ENCODE results near the gene NFATC2. TPM values are rescaled to one million over a fixed set of nuclear protein-coding genes. Genes with fewer than 3 reads are reported as not detected.

Gene NFATC2
- total RNA-seq, 4 donors from 2014 or later = 1.6 to 3.9 (median 2.8) TPM

- peaks cover 20% of the 10 kb centered on the region in 2 donors for H3K4me1 ChIP-seq
- in situ Hi-C loops (cut with MboI; ENCODE audit: low sequenced_read_pairs in 4 of 4) = no loop called here
- DNase-seq (no peak), ATAC-seq (no peak)
- H3K4me3 ChIP-seq = no peak overlapping the region
- H3K27ac ChIP-seq = no peak overlapping the region
- intact Hi-C loops (cut with DNase I; ENCODE audit: low total_unique reads) = no loop called here
- TF ChIP-seq, protein P1, sequence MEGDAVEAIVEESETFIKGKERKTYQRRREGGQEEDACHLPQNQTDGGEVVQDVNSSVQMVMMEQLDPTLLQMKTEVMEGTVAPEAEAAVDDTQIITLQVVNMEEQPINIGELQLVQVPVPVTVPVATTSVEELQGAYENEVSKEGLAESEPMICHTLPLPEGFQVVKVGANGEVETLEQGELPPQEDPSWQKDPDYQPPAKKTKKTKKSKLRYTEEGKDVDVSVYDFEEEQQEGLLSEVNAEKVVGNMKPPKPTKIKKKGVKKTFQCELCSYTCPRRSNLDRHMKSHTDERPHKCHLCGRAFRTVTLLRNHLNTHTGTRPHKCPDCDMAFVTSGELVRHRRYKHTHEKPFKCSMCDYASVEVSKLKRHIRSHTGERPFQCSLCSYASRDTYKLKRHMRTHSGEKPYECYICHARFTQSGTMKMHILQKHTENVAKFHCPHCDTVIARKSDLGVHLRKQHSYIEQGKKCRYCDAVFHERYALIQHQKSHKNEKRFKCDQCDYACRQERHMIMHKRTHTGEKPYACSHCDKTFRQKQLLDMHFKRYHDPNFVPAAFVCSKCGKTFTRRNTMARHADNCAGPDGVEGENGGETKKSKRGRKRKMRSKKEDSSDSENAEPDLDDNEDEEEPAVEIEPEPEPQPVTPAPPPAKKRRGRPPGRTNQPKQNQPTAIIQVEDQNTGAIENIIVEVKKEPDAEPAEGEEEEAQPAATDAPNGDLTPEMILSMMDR (IDR thresholded peaks at IDR 0.05 in 4 of 5, conservative IDR thresholded peaks at IDR 0.05 in 1 of 5) = no peak
- no peak for TF ChIP-seq POLR2A (IDR thresholded peaks at IDR 0.05)
- no peaks in the 10 kb centered on the region for H3K27me3 ChIP-seq
- H3K36me3 ChIP-seq = no peaks in the 10 kb centered on the region
- no peaks in the 10 kb centered on the region for H3K9me3 ChIP-seq
Measured at GRCh38 chr20:51510169-51510568, 32.4 kb downstream of the NFATC2 start.

DNA sequence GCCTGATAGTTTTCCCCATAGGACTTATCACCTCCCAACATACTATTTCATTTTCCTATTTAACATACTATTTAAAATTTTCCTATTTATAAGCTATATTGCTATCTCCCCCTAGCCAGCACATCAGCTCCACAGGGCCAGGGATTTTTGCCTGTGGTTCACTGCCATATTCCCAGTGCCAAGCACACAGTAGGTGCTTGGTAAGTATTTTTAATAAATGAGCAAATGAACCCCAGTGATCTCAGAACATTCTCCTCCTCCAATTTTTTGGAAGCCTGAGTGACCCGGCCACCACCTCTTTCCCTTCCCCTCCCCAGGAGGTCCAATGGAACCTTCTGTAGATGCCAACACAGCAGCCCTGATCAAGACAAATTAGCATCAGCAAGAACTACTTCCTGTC is 33.3 kb downstream of the NFATC2 start:
- no peak overlapping the region for H3K27ac ChIP-seq
- no peak for TF ChIP-seq POLR2A (IDR thresholded peaks at IDR 0.05)
- TF ChIP-seq, protein P1 (IDR thresholded peaks at IDR 0.05 in 4 of 5, conservative IDR thresholded peaks at IDR 0.05 in 1 of 5) = no peak
- DNase-seq (no peak), ATAC-seq (no peak)
- intact Hi-C loops (cut with DNase I; ENCODE audit: low total_unique reads) = no loop called here
- peaks cover 20% of the 10 kb centered on the region in 2 donors for H3K4me1 ChIP-seq
- in situ Hi-C loops (cut with MboI; ENCODE audit: low sequenced_read_pairs in 4 of 4) = no loop called here
- no peaks in the 10 kb centered on the region for H3K9me3 ChIP-seq
- no peaks in the 10 kb centered on the region for H3K36me3 ChIP-seq
- H3K27me3 ChIP-seq = no peaks in the 10 kb centered on the region
- H3K4me3 ChIP-seq = no peak overlapping the region

GRCh38 chr20:51508780-51509179 is 33.7 kb downstream of the NFATC2 start:
- intact Hi-C loops (cut with DNase I; ENCODE audit: low total_unique reads) = no loop called here
- Histone ChIP-seq H3K36me3 (no peaks in the 10 kb centered on the region), H3K27me3 (no peaks in the 10 kb centered on the region), H3K4me3 (no peak overlapping the region), H3K9me3 (no peaks in the 10 kb centered on the region), H3K4me1 (peaks cover 20% of the 10 kb centered on the region in 2 donors), H3K27ac (no peak overlapping the region)
- TF ChIP-seq POLR2A (IDR thresholded peaks at IDR 0.05) = no peak
- TF ChIP-seq, protein P1 (IDR thresholded peaks at IDR 0.05 in 4 of 5, conservative IDR thresholded peaks at IDR 0.05 in 1 of 5) = no peak
- ATAC-seq (no peak), DNase-seq (no peak)
- in situ Hi-C loops (cut with MboI; ENCODE audit: low sequenced_read_pairs in 4 of 4) = no loop called here

- Histone ChIP-seq H3K27me3 (no peaks in the 10 kb centered on the region), H3K9me3 (no peaks in the 10 kb centered on the region), H3K4me3 (no peak overlapping the region), H3K36me3 (no peaks in the 10 kb centered on the region), H3K27ac (no peak overlapping the region), H3K4me1 (peaks cover 20% of the 10 kb centered on the region in 2 donors)
- no peak for ATAC-seq
- no peak for TF ChIP-seq POLR2A (IDR thresholded peaks at IDR 0.05)
- TF ChIP-seq, protein P1 (IDR thresholded peaks at IDR 0.05 in 4 of 5, conservative IDR thresholded peaks at IDR 0.05 in 1 of 5) = no peak
- intact Hi-C loops (cut with DNase I; ENCODE audit: low total_unique reads) = no loop called here
- DNase-seq = no peak
- in situ Hi-C loops (cut with MboI; ENCODE audit: low sequenced_read_pairs in 4 of 4) = no loop called here
Measured at GRCh38 chr20:51508158-51508557, 34.4 kb downstream of the NFATC2 start.
